A673 (cell line): Measurements from ENCODE around the gene SIK3. TPM values are rescaled to one million over a fixed set of nuclear protein-coding genes. Genes with fewer than 3 reads are reported as not detected.

Experiments
- BruUV-seq: library from RNA; stranded (reverse); fragments of 400-500 nt; replicated peaks from 2 replicates; lab custom pipeline; 2021; lab: Mats Ljungman, UMichigan
- CTCF ChIA-PET: fragments of 300-600 bp; sonication (Branson Sonifier 250); formaldehyde crosslinking; loops from one replicate; lab custom pipeline; 2022; ENCODE audit warnings: antibody characterized with exemption; lab: Charles Lee
- POLR2A ChIA-PET: fragments of 300-600 bp; sonication (Branson Sonifier 250); formaldehyde crosslinking; loops from one replicate; lab custom pipeline; 2022; ENCODE audit warnings: antibody characterized with exemption; ENCODE audit not compliant: low non-redundant PET; lab: Charles Lee
- DNase-seq: peaks from one replicate; pipeline ENCODE4 v3.0.0-alpha.2; 2015; ENCODE audit warnings: low spot score
- H3K27ac ChIP-seq: fragments of 200-600 bp; sonication (generic); 2 replicates; pipeline ENCODE4 v1.5.1; 2016; ENCODE audit warnings: mixed run types, low read depth, mild to moderate bottlenecking, mixed read lengths, antibody characterized with exemption, low read length; ENCODE audit not compliant: poor library complexity, severe bottlenecking
- H3K27me3 ChIP-seq: fragments of 200-600 bp; sonication (generic); replicated peaks from 2 replicates; pipeline ENCODE4 v1.6.1; 2017; ENCODE audit warnings: mixed run types, low read depth, mild to moderate bottlenecking, mixed read lengths, antibody characterized with exemption, low read length; ENCODE audit not compliant: insufficient read depth, poor library complexity
- H3K36me3 ChIP-seq: fragments of 200-600 bp; sonication (generic); 2 replicates; pipeline ENCODE4 v1.6.1; 2016; ENCODE audit warnings: mixed run types, mild to moderate bottlenecking, mixed read lengths, antibody characterized with exemption, low read length; ENCODE audit not compliant: insufficient read depth, poor library complexity, severe bottlenecking
- H3K4me1 ChIP-seq: fragments of 200-600 bp; sonication (generic); 2 replicates; pipeline ENCODE4 v1.6.1; 2017; ENCODE audit warnings: mixed run types, mild to moderate bottlenecking, mixed read lengths, antibody characterized with exemption, low read length; ENCODE audit not compliant: insufficient read depth, poor library complexity, severe bottlenecking
- H3K4me3 ChIP-seq: fragments of 200-600 bp; sonication (generic); 2 replicates; pipeline ENCODE4 v1.5.1; 2016; ENCODE audit warnings: low read depth, mixed run types, mild to moderate bottlenecking, mixed read lengths, low read length; ENCODE audit not compliant: poor library complexity, severe bottlenecking
- H3K9me3 ChIP-seq: fragments of 200-600 bp; sonication (generic); 2 replicates; pipeline ENCODE4 v1.6.1; 2016; ENCODE audit warnings: mixed run types, low read depth, mild to moderate bottlenecking, mixed read lengths, antibody characterized with exemption, low read length; ENCODE audit not compliant: poor library complexity, severe bottlenecking
- EZH2 ChIP-seq: fragments of 200-600 bp; sonication (generic); IDR thresholded peaks from 2 replicates; pipeline ENCODE4 v1.6.1; 2017; ENCODE audit warnings: borderline replicate concordance, low read depth, mild to moderate bottlenecking, mixed read lengths, antibody characterized with exemption, low read length; ENCODE audit not compliant: poor library complexity, severe bottlenecking
- intact Hi-C: fragments of 100-400 bp; cut with micrococcal nuclease; formaldehyde crosslinking; loops from one replicate; pipeline ENCODE4 v1.10.0; 2022; ENCODE audit not compliant: unreplicated experiment
- total RNA-seq: library from RNA; stranded (reverse); gene quantifications from 2 replicates; pipeline ENCODE4 v1.2.3, GENCODE V29; 2021
- TF ChIP-seq, protein P1 (sequence below): fragments of 300-800, 200-600 bp; sonication (generic); conservative IDR thresholded peaks from 2 replicates; pipeline ENCODE4 v1.5.1; 2017; ENCODE audit warnings: low read depth, mild to moderate bottlenecking, antibody characterized with exemption, low read length, moderate library complexity, mixed read lengths

Gene SIK3
- total RNA-seq, 1 experiment from 2014 or later: 81.7 TPM

DNA sequence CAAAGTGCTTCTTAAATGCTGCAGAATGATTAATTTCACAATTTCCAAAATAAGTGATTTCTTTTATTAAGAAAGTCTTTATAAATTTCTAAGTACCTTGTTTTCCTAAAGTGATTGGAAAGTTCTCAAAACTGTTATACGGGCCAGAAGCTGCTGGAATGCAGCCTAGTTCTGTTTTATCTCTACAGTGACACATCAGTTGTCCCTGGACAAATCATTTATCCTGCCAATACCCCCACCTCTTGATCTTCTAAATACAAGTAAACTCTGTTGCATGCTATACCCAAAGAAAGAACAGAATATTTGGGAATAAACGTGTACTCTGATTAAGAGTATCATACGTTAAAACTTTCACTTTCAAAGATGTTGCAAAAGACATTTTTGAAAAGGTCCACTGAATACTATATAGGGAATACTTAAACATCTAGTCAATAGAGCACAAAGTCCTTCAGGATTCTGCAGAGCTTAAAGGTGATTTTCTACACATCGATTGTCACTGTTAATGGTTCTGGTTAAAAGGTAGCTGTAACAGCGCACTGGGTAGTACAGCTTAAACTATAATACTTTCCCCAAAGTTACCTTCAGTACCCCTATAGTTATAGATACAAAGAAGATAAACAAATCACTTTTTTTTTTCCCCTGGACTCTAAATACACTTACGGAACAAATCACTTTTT, 168.7 kb downstream of the SIK3 start:
- H3K27ac ChIP-seq: peak overlapping the region; percentile 34
- H3K9me3 ChIP-seq: no peaks in the 10 kb centered on the region
- no peak for TF ChIP-seq EZH2
- H3K4me1 ChIP-seq: peaks cover 31% of the 10 kb centered on the region
- ChIA-PET CTCF (interaction anchor here (0.7 kb wide), 1 partner anchor 71 kb away, joined by 4 read pairs; no protein-coding TSS in a partner anchor), POLR2A (interaction anchor here (0.7 kb wide), 1 partner anchor 104 kb away, joined by 3 read pairs; no protein-coding TSS in a partner anchor)
- no peak for DNase-seq
- no TSS peak for BruUV-seq
- intact Hi-C loops: no loop called here
- H3K4me3 ChIP-seq: no peak overlapping the region
- peaks cover 12% of the 10 kb centered on the region for H3K36me3 ChIP-seq
- H3K27me3 ChIP-seq: no peaks in the 10 kb centered on the region

DNA sequence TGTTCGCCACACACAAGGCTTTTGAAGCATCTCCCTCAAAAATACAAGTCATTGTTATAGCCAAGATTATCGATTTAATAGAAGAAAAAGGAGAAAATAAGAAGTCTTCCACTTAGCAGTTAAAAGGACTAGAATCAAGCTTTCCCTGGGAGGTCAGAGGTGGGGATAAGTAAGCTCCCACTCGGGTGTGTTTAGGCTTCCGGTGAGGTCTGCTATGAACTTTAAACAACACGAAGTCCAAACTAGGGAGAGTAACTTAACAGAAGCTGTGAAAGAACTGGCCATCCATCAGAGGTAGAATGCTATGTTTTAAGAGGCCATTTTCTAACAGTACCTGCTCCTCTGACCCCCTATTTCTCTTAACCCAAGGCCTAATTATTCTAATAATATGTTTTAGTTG, 169.4 kb downstream of the SIK3 start:
- intact Hi-C loops: no loop called here
- no peak overlapping the region for H3K4me3 ChIP-seq
- CTCF ChIA-PET: no interaction called here
- H3K27me3 ChIP-seq: no peaks in the 10 kb centered on the region
- POLR2A ChIA-PET: interaction anchor here (0.7 kb wide), 1 partner anchor 104 kb away, joined by 3 read pairs; no protein-coding TSS in a partner anchor
- no peak for DNase-seq
- H3K27ac ChIP-seq: no peak overlapping the region
- H3K4me1 ChIP-seq: peaks cover 31% of the 10 kb centered on the region
- H3K9me3 ChIP-seq: no peaks in the 10 kb centered on the region
- no TSS peak for BruUV-seq
- peaks cover 18% of the 10 kb centered on the region for H3K36me3 ChIP-seq
- TF ChIP-seq EZH2: no peak
- TF ChIP-seq, protein P1, sequence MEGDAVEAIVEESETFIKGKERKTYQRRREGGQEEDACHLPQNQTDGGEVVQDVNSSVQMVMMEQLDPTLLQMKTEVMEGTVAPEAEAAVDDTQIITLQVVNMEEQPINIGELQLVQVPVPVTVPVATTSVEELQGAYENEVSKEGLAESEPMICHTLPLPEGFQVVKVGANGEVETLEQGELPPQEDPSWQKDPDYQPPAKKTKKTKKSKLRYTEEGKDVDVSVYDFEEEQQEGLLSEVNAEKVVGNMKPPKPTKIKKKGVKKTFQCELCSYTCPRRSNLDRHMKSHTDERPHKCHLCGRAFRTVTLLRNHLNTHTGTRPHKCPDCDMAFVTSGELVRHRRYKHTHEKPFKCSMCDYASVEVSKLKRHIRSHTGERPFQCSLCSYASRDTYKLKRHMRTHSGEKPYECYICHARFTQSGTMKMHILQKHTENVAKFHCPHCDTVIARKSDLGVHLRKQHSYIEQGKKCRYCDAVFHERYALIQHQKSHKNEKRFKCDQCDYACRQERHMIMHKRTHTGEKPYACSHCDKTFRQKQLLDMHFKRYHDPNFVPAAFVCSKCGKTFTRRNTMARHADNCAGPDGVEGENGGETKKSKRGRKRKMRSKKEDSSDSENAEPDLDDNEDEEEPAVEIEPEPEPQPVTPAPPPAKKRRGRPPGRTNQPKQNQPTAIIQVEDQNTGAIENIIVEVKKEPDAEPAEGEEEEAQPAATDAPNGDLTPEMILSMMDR: no peak

DNA sequence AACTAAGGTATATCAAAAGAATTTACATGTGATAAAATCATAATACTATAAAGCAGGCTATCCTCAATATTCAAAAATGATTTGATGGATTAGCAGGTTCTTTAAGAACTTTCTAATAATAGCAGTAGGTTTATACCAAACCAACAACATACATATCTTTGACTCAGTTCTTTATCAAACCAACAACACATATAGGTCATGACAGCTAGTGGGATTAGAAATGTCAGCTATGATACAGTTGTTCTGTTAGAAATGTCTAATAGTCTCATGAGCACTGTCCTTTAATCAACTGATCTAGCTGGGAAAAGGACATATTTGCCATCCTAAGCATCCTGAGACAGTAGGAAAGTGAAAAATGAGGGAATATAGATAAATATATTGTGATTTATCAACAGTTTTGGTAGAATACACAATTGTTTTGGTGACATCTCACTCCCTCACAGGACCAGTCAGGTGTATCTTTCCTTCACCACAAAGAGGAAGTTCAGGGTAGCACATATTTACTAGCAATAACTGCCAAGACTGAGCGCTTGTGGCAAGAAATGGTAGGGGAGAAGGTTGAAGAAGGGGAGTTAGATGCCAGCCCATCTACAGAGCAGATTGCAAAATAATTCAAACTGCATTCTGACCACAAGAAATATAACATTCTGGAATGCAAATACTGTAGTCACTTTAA, 170.0 kb downstream of the SIK3 start:
- intact Hi-C loops: no loop called here
- Histone ChIP-seq H3K4me3 (no peak overlapping the region), H3K9me3 (no peaks in the 10 kb centered on the region), H3K27me3 (no peaks in the 10 kb centered on the region), H3K4me1 (peaks cover 31% of the 10 kb centered on the region), H3K36me3 (peaks cover 18% of the 10 kb centered on the region), H3K27ac (no peak overlapping the region)
- ChIA-PET POLR2A (no interaction called here), CTCF (interaction anchor here (0.5 kb wide), 1 partner anchor 135 kb away, joined by 11 read pairs; no protein-coding TSS in a partner anchor)
- TF ChIP-seq EZH2: no peak
- TF ChIP-seq, protein P1: no peak
- no TSS peak for BruUV-seq
- no peak for DNase-seq
